ENCODE results near the gene DENND1A.
"Not testable (repeated sequence)": the region's sequence is repeated elsewhere in the genome, so short reads cannot be mapped to it uniquely, and the experiment has no call there.

DENND1A gene

GRCh38 chr9:123637945-123638634, 291.8 kb downstream of the DENND1A start:
- in situ Hi-C loops (cut with MboI; ENCODE audit: low sequenced_read_pairs), result no loop called here

GRCh38 chr9:123637606-123637944, 292.4 kb downstream of the DENND1A start:
- in situ Hi-C loops (cut with MboI; ENCODE audit: low sequenced_read_pairs), result no loop called here

- in situ Hi-C loops (cut with MboI; ENCODE audit: low sequenced_read_pairs), result not testable (repeated sequence)
Observed at GRCh38 chr9:123636805-123637204, 293.1 kb downstream of the DENND1A start.

- in situ Hi-C loops (cut with MboI; ENCODE audit: low sequenced_read_pairs), result no loop called here
Observed at GRCh38 chr9:123631862-123632261, 298.1 kb downstream of the DENND1A start.

- in situ Hi-C loops (cut with MboI; ENCODE audit: low sequenced_read_pairs), result no loop called here
Observed at GRCh38 chr9:123630233-123630632, 299.7 kb downstream of the DENND1A start.

GRCh38 chr9:123629531-123629930, 300.4 kb downstream of the DENND1A start:
- in situ Hi-C loops (cut with MboI; ENCODE audit: low sequenced_read_pairs), result no loop called here

- in situ Hi-C loops (cut with MboI; ENCODE audit: low sequenced_read_pairs), result no loop called here
Observed at GRCh38 chr9:123622711-123623241, 307.1 kb downstream of the DENND1A start.

- in situ Hi-C loops (cut with MboI; ENCODE audit: low sequenced_read_pairs), result no loop called here
Observed at GRCh38 chr9:123620239-123620638, 309.7 kb downstream of the DENND1A start.

GRCh38 chr9:123617952-123618678, 311.8 kb downstream of the DENND1A start:
- in situ Hi-C loops (cut with MboI; ENCODE audit: low sequenced_read_pairs), result no loop called here

GRCh38 chr9:123617286-123617685, 312.6 kb downstream of the DENND1A start:
- in situ Hi-C loops (cut with MboI; ENCODE audit: low sequenced_read_pairs), result no loop called here

GRCh38 chr9:123616707-123617106, 313.2 kb downstream of the DENND1A start:
- in situ Hi-C loops (cut with MboI; ENCODE audit: low sequenced_read_pairs), result no loop called here

- in situ Hi-C loops (cut with MboI; ENCODE audit: low sequenced_read_pairs), result no loop called here
Observed at GRCh38 chr9:123615381-123615780, 314.5 kb downstream of the DENND1A start.

- in situ Hi-C loops (cut with MboI; ENCODE audit: low sequenced_read_pairs), result no loop called here
Observed at GRCh38 chr9:123614306-123615263, 315.3 kb downstream of the DENND1A start.

GRCh38 chr9:123611226-123611625, 318.7 kb downstream of the DENND1A start:
- in situ Hi-C loops (cut with MboI; ENCODE audit: low sequenced_read_pairs), result no loop called here

GRCh38 chr9:123609844-123610243, 320.1 kb downstream of the DENND1A start:
- in situ Hi-C loops (cut with MboI; ENCODE audit: low sequenced_read_pairs), result no loop called here

- in situ Hi-C loops (cut with MboI; ENCODE audit: low sequenced_read_pairs), result no loop called here
Observed at GRCh38 chr9:123608104-123608503, 321.8 kb downstream of the DENND1A start.

- in situ Hi-C loops (cut with MboI; ENCODE audit: low sequenced_read_pairs), result no loop called here
Observed at GRCh38 chr9:123607479-123607878, 322.4 kb downstream of the DENND1A start.

- in situ Hi-C loops (cut with MboI; ENCODE audit: low sequenced_read_pairs), result no loop called here
Observed at GRCh38 chr9:123606141-123606540, 323.8 kb downstream of the DENND1A start.

GRCh38 chr9:123605286-123605685, 324.6 kb downstream of the DENND1A start:
- in situ Hi-C loops (cut with MboI; ENCODE audit: low sequenced_read_pairs), result no loop called here

- in situ Hi-C loops (cut with MboI; ENCODE audit: low sequenced_read_pairs), result no loop called here
Observed at GRCh38 chr9:123604861-123605260, 325.1 kb downstream of the DENND1A start.

- in situ Hi-C loops (cut with MboI; ENCODE audit: low sequenced_read_pairs), result no loop called here
Observed at GRCh38 chr9:123601828-123602227, 328.1 kb downstream of the DENND1A start.
